GM19238 (cell line): ENCODE data around the gene KCNK6.

Experiments
- DNase-seq: peaks from one replicate; pipeline ENCODE4 v3.0.0; 2011; ENCODE audit warnings: low spot score; ENCODE audit not compliant: insufficient read length

The KCNK6 gene

DNA sequence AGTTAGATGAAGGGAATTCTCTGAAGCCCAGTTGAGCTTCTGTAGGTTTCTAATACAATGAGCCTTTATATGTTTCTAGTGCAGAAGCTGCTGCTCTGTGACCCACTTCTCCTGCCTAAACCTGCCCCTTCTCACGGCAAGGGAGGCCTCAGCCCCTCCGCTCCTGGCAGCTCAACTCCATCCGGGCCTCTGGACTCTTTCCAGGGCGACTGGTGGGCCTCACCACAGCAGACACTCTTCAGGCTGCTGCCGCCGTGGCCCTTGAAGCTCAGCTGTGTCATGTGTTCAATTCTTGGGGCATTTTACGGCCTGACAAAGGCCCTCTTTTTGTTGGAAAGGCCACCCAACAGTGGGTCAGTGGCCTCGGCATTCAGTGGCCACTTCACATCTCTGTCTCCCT lies 25.6 kb upstream of the KCNK6 start:
- DNase-seq, result no peak

- no peak for DNase-seq
Measured at GRCh38 chr19:38298821-38299680, 20.6 kb upstream of the KCNK6 start.

DNA sequence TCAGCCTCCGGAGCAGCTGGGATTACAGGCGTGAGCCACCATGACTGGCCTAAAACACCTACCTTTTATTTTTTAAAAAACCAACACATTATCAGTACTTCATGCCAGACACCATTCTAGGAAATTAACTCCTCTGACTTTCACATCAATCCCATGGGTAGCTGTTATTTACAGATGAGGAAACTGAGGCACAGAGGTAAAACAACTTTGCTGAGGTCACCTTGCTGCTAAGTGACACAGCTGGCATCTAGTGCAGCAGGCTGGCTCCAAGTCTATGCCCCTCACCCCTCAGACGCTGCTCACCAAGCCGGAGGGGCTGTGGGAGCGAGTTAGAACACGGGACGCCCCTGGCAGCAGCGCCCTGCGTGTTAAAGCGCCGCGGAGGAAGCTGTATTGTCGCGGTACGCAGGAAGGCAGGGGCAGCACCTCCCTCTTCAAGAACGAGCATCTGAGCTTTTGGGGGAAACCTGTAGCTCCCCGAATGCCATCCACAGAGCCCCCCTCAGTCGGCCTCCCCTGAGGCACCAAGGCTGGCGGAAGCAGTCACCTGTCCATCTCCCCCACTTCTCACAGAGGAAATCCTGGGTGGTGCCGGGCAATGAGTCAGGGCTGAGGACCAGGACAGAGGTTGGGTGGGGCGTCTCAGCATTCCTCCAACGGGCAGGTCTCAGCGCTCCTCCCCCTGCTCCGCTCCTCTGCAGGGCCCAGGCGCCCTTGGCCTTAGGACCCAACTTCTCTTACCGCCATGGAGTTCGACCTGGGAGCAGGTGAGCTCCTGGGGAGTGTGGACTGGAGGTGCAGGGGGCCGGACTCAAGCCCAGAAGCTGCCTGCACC lies 15.9 kb upstream of the KCNK6 start, which contains the start of gene C19orf33:
Gene C19orf33, plus strand, starts transcription at position 735 of the 835 bp plus-strand sequence. Its CDS starts 11 bp downstream, at position 746.
- DNase-seq, result no peak

GRCh38 chr19:38304352-38304865 lies 15.2 kb upstream of the KCNK6 start:
- no peak for DNase-seq

- no peak for DNase-seq
Measured at GRCh38 chr19:38304866-38305429, 14.7 kb upstream of the KCNK6 start.

GRCh38 chr19:38306236-38306635 lies 13.4 kb upstream of the KCNK6 start:
- no peak for DNase-seq

DNA sequence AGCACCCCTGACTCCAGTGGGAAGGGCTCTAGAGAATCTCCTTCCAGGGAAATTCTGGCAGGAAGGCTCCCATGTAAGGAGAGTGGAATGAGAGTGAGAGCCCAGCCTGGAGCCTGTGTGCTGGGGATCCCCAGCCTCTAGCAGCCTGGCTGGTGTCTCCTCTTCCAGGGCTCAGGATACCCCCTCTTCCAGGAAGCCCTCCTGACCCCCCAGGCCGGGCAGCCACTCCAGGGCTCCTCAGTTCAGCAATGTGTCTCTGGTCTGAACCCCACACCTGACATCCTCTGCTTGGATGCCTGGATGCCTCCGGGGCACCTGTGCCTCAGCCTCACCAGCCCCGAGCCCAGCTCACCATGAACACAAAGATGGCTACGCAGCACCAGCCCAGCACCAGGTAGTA lies 12.6 kb upstream of the KCNK6 start:
- DNase-seq, result no peak

DNA sequence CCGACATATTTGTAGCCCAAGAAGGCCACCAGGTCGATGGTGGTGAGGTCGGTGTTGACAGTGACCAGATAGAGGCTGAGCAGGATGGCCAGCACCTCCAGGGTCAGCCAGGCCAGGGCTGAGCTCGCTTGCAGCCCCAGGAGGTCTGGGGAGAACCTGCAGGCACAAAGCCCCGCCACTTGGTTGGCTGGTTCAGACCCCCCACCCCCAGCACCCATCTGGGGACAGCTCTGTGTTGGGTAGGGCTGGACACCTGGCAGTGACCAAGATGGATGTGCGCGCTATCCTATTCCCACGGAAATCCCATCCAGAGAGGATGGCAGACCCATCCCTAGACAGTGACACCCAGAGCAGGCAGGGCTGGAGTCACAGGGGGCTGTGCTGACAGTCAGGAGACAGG lies 12.0 kb upstream of the KCNK6 start:
- DNase-seq, result no peak

DNA sequence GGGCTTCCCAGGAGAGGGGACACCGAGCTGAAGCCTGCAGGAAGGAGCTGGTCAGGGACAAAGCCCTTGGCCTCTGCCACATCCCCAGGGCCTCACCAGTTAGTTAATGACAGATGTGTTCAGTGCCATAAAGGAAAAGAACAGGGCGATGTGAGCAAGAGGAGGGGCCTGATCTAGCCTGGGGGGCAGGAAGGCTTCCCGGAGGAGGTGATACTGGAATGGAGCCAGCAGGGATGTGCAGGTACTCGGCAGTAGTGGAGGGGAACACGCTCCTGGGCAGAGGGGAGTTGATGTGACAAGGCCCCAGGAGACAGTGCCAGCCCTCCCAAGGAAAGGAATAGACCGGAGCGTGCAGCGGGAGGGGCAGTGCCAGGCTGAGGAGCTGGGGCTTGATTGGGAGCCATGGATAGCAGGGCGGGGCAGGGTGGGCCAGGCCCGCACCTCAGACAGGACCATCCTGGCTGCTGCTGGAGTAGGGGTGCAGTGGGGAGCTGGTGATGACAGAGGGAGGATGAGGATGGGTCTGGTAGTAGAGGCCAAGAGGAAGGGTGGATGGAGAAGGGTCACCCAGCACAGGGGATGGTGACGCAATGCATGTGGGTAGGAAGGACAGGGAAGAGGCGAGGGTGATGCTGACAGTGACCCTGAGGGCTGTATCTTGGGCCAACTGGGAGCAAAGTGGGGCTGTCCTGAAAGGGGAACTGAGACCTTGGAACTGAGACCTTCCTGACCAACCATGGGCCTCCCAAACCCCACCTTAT lies 11.5 kb upstream of the KCNK6 start:
- no peak for DNase-seq

DNA sequence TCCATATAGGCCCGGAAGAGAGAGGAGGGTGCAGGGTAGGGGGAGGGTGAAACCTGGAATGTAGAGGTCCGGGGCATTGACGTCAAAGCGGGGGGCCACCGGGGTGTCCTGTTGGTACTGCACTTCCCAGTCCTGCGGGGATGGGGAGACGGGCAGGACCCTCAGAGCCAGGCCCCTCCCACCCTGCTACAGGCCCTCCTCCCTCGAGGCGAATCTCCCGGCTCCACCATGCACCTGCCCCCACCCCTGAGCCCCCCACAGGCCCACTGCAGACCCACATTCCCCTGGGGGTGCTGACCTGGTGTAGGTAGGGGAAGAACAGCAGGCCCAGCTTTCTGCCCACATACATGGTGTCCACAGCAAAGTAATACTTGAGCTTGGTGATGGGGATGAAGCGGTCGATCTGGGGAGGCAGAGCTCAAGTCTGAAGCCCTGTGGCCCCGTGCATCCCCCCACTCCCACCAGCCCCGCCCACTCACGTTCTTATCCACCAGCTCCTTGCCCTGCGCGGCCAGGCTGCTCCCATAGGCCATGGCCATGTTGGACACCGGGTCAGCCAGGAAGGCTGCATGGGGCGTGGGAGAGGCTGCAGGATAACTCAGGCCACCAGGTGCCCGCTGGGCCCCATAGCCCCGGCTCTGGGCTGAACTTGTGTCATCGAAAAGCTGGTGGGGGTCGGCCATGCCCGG lies 10.6 kb upstream of the KCNK6 start:
- no peak for DNase-seq

- DNase-seq, result no peak
Measured at GRCh38 chr19:38309615-38310278, 9.9 kb upstream of the KCNK6 start.

DNA sequence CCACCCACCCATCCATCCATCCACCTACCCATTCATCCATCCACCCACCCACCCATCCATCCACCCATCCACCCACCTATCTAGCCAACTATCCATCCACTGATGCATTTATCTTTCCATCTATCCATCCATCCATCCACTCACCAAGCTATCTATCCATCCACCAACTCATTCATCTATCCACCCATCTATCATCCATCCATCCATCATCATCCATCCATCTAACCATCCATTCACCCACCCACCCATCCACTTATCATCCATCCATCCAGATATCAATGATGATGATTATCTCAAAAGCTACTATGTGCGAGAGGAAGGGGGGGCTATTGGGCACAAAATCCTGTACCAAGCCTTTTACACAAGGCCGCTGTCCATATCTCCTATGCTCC lies 9.4 kb upstream of the KCNK6 start:
- no peak for DNase-seq

GRCh38 chr19:38310986-38311385 lies 8.7 kb upstream of the KCNK6 start:
- DNase-seq, result no peak

GRCh38 chr19:38315657-38316476 lies 3.8 kb upstream of the KCNK6 start, which contains the start of gene YIF1B:
TSS of gene YIF1B (minus strand) at chr19:38315947. CDS start at chr19:38315917, 30 bp downstream.
- DNase-seq, result peak; percentile 98

DNA sequence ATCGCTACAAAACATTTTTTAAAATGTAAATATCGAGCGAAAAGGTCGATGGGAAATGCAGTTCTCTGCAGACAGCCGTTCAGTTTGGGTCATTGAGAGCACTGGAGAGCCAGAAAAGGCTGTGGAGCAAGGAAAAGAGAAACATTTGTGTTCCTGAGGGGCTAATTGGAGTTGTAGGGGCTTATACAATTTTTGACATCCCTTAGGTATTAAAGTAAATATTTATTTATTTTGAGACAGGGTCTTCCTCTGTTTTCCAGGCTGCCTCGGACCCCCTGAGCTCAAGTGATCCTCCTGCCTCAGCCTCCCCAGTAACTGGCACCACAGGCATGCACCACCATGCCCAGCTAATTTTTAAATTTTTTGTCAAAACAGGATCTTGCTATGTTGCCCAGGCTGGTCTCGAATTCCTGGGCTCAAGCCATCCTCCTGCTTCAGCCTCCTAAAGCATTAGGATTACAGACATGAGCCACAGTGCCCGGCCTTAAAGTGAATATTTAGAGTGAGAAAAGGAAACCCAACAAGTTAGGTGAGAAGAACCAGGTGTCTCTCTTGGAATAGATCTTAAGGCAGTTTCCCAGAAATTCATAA lies 3.1 kb upstream of the KCNK6 start:
- DNase-seq, result no peak

DNA sequence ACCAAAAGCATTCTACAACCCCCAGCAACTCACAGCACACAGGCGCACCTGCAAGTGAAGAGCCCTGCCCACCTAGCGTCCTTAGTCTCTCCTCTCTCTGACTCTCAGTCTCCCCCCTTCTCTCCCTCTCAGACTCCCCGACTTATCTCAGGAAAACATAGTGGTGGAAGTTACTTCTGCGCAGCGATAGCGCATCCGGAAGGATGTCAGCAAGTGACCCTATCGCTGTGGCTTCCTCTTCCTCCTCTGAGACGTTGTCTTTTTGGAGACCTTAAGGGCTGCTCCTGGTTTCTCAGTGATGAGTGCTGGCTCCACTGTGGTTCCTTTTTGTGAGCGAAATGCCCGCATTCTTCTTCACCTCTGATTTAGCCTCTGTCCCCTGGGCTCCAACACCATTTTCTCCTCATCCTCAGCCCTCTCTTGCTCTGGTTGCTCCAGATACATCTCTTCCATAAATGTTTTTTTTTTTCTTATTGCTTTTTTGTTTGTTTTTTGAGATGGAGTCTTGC lies 2.5 kb upstream of the KCNK6 start:
- no peak for DNase-seq

DNA sequence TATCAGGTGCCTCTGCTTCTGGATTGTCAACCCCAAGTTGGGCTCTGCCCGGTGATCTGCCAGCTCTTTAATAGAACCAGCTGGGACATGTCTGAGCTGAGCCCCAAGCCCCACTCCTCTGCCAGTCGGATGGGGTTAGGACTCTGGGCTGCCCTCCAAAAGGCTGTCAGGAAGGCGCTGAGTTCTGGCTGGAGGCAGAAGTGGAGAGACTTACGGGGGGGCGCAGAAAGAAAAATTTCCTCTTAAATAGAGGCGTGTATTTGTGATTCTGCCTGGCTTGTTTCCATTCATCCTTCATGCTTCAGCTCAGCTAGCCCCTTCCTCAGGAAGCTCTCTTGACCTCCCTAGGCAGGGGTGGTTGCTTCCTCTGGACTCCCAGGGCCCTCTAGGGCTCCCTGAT lies 985 bp upstream of the KCNK6 start:
- DNase-seq, result no peak

- DNase-seq, result no peak
Measured at GRCh38 chr19:38320969-38321339, 1.3 kb downstream of the KCNK6 start.
